Endothelial cell of umbilical vein (primary cell): ENCODE data around the gene PTGDS. TPM values are rescaled to one million over a fixed set of nuclear protein-coding genes. Genes with fewer than 3 reads are reported as not detected.

Experiments
- BruUV-seq: library from RNA; stranded (reverse); fragments of 400-500 nt; replicated peaks from 2 replicates; lab custom pipeline; 2021; lab: Mats Ljungman, UMichigan
- CTCF ChIA-PET: fragments of 300-600, 350-600 bp; sonication (Branson Sonifier 250); formaldehyde crosslinking; loops from one replicate; lab custom pipeline; 2021; ENCODE audit warnings: antibody characterized with exemption, inconsistent platforms; lab: Charles Lee
- POLR2A ChIA-PET: fragments of 300-600, 350-600 bp; sonication (Branson Sonifier 250); formaldehyde crosslinking; loops from one replicate; lab custom pipeline; 2021; ENCODE audit warnings: antibody characterized with exemption, inconsistent platforms; lab: Charles Lee
- DNase-seq: peaks from one replicate; pipeline ENCODE4 v3.0.0-alpha.2; 2011; ENCODE audit warnings: low read depth, low spot score
- FAIRE-seq: peaks from 2 replicates; lab custom pipeline; 2011; peaks lifted over from hg19 to GRCh38; lab: Jason Lieb, UNC
- H2AFZ ChIP-seq: 2 replicates; pipeline ENCODE4 v1.6.0; 2012; ENCODE audit warnings: low read depth, low read length, control low read depth, inconsistent platforms
- H3K27ac ChIP-seq: 2 replicates; pipeline ENCODE4 v1.5.1; 2011; ENCODE audit warnings: low read depth, mild to moderate bottlenecking, control low read depth, low read length, moderate library complexity; ENCODE audit not compliant: insufficient read depth
- H3K27me3 ChIP-seq, 2 experiments: 2 replicates each; pipeline versions ENCODE4 v1.6.0 to v1.6.1; 2011; ENCODE audit warnings: low read length in 2 of 2, mixed read lengths in 1 of 2; ENCODE audit not compliant: control insufficient read depth in 2 of 2, insufficient read depth in 2 of 2
- H3K36me3 ChIP-seq, 2 experiments: 2 replicates in 1 of 2; 3 replicates in 1 of 2; pipeline ENCODE4 v1.5.1; 2011; ENCODE audit warnings: low read length in 2 of 2, mild to moderate bottlenecking in 1 of 2, moderate library complexity in 1 of 2; ENCODE audit not compliant: control insufficient read depth in 2 of 2, insufficient read depth in 2 of 2; ENCODE audit errors: extremely low read depth in 1 of 2
- H3K4me1 ChIP-seq: 3 replicates; pipeline ENCODE4 v1.5.1; 2011; ENCODE audit warnings: mild to moderate bottlenecking, low read length; ENCODE audit not compliant: control insufficient read depth, insufficient read depth; ENCODE audit errors: extremely low read depth
- H3K4me2 ChIP-seq: 2 replicates; pipeline ENCODE4 v1.6.1; 2011; ENCODE audit warnings: low read length, control low read depth, mixed read lengths; ENCODE audit not compliant: insufficient read depth
- H3K4me3 ChIP-seq, 3 experiments: fragments of 200-600 bp in 1 of 3; sonication (generic), shearing (Covaris generic) in 1 of 3; replicated peaks in 1 of 3; 2 replicates each; pipeline ENCODE4 v1.5.1; 2011 to 2016; ENCODE audit warnings: control low read depth in 3 of 3, low read length in 3 of 3, mild to moderate bottlenecking in 2 of 3, inconsistent platforms in 1 of 3, low read depth in 1 of 3, moderate library complexity in 1 of 3; ENCODE audit not compliant: insufficient read depth in 1 of 3
- H3K79me2 ChIP-seq: 2 replicates; pipeline ENCODE4 v1.6.0; 2012; ENCODE audit warnings: low read length, inconsistent platforms; ENCODE audit not compliant: control insufficient read depth, insufficient read depth
- H3K9ac ChIP-seq: replicated peaks from 2 replicates; pipeline ENCODE3; 2011; ENCODE audit warnings: low read length, control low read depth; ENCODE audit not compliant: insufficient read depth; ENCODE audit errors: extremely low read depth
- H3K9me1 ChIP-seq: replicated peaks from 3 replicates; pipeline ENCODE4 v1.6.0; 2011; ENCODE audit warnings: mild to moderate bottlenecking, low read length; ENCODE audit not compliant: control insufficient read depth, insufficient read depth; ENCODE audit errors: extremely low read depth
- H3K9me3 ChIP-seq: replicated peaks from 2 replicates; pipeline ENCODE4 v1.5.1; 2012; ENCODE audit warnings: low read length, inconsistent platforms; ENCODE audit not compliant: control insufficient read depth, insufficient read depth
- H4K20me1 ChIP-seq: replicated peaks from 2 replicates; pipeline ENCODE3; 2011; ENCODE audit warnings: mild to moderate bottlenecking, low read length; ENCODE audit not compliant: control insufficient read depth, insufficient read depth; ENCODE audit errors: extremely low read depth
- CTCF ChIP-seq, 2 donors: IDR thresholded peaks; 1 replicate in 1 of 2; 2 replicates in 1 of 2; pipeline ENCODE4 v1.5.1; 2011; ENCODE audit warnings: low read length in 2 of 2, mild to moderate bottlenecking in 2 of 2, moderate library complexity in 2 of 2, control low read depth in 1 of 2, inconsistent platforms in 1 of 2, low read depth in 1 of 2; ENCODE audit not compliant: insufficient read depth in 1 of 2; ENCODE audit errors: extremely low read depth in 1 of 2
- EZH2 ChIP-seq: IDR thresholded peaks from 2 replicates; pipeline ENCODE4 v1.6.1; 2012; ENCODE audit warnings: borderline replicate concordance, low read depth, mild to moderate bottlenecking, moderate library complexity, low read length, inconsistent platforms; ENCODE audit not compliant: severe bottlenecking
- FOS ChIP-seq: IDR thresholded peaks from 2 replicates; pipeline ENCODE4 v1.6.1; 2011; ENCODE audit warnings: mild to moderate bottlenecking, low read length, moderate library complexity, borderline replicate concordance; ENCODE audit not compliant: insufficient read depth
- GATA2 ChIP-seq: IDR thresholded peaks from 2 replicates; pipeline ENCODE4 v1.7.0; 2011; ENCODE audit warnings: low read depth, mild to moderate bottlenecking, moderate library complexity, mixed read lengths, low read length; ENCODE audit not compliant: insufficient read length, insufficient read depth
- JUN ChIP-seq: IDR thresholded peaks from 2 replicates; pipeline ENCODE4 v1.6.1; 2011; ENCODE audit warnings: borderline replicate concordance, low read depth; ENCODE audit not compliant: insufficient read length, insufficient read depth
- MAX ChIP-seq: IDR thresholded peaks from 2 replicates; pipeline ENCODE4 v1.6.1; 2011; ENCODE audit not compliant: insufficient read depth, insufficient read length
- MYC ChIP-seq: IDR thresholded peaks from one replicate; pipeline ENCODE4 v1.6.1; 2011; ENCODE audit warnings: mild to moderate bottlenecking, low read depth, low read length
- POLR2A ChIP-seq: IDR thresholded peaks from 2 replicates; pipeline ENCODE4 v1.6.1; 2012; ENCODE audit warnings: low read depth, mild to moderate bottlenecking, control low read depth, low read length
- POLR2AphosphoS5 ChIP-seq: IDR thresholded peaks from 2 replicates; pipeline ENCODE4 v1.6.1; 2012; ENCODE audit warnings: low read depth, mild to moderate bottlenecking, control low read depth, low read length, moderate library complexity; ENCODE audit not compliant: insufficient read depth
- dilution Hi-C: fragments of 300-500 bp; cut with MboI; formaldehyde crosslinking; loops from one replicate; pipeline ENCODE4 v1.15.0; 2019; ENCODE audit warnings: low sequenced_read_pairs; ENCODE audit not compliant: extremely low pct_ligation_motif_present
- intact Hi-C: fragments of 100-400 bp; cut with micrococcal nuclease; formaldehyde crosslinking; loops from one replicate; pipeline ENCODE4 v1.10.0; 2022
- polyA plus RNA-seq, 4 experiments: library from polyadenylated mRNA; depleted of rRNA in 3 of 4; stranded (reverse) in 3 of 4; unstranded in 1 of 4; fragments of >200 nt; gene quantifications; 2 replicates each; pipeline versions ENCODE4 v1.2.1 to v1.2.3, GENCODE V29; 2011 to 2012; ENCODE audit warnings: missing spikeins in 1 of 4
- total RNA-seq: library from RNA; stranded (reverse); gene quantifications from 2 replicates; pipeline ENCODE4 v1.2.3, GENCODE V29; 2021

PTGDS gene
- total and polyA plus RNA-seq, 2 donors (not counting 3 experiments of a cell fraction or from before 2014, with no cell fraction given) = not detected

- dilution Hi-C loops = no loop called here
- POLR2A ChIA-PET = no interaction called here
- CTCF ChIA-PET = interaction anchor here (1.0 to 1.1 kb wide), 3 partner anchors 42 to 75 kb away, joined by 3 to 5 read pairs (median 4); partner anchors contain the start of gene CLIC3
Observed at GRCh38 chr9:136953771-136954269, 23.5 kb upstream of the PTGDS start.

More at GRCh38 chr9:136953771-136954269, 23.5 kb upstream of the PTGDS start:
- Histone ChIP-seq H3K4me2 (no peak overlapping the region), H2AFZ (no peak overlapping the region), H3K4me1 (peaks cover 5% of the 10 kb centered on the region), H3K9ac (no peak overlapping the region), H3K9me1 (no peaks in the 10 kb centered on the region), H3K27ac (no peak overlapping the region), H3K9me3 (no peaks in the 10 kb centered on the region), H3K4me3 (no peak overlapping the region), H3K27me3 (no peaks in the 10 kb centered on the region), H4K20me1 (no peaks in the 10 kb centered on the region), H3K79me2 (no peaks in the 10 kb centered on the region), H3K36me3 (no peaks in the 10 kb centered on the region)
- intact Hi-C loops = no loop called here
- FAIRE-seq (no peak), DNase-seq (no peak)
- BruUV-seq = no TSS peak
- no peak for TF ChIP-seq POLR2AphosphoS5
- no peak for TF ChIP-seq EZH2
- no peak for TF ChIP-seq MYC
- TF ChIP-seq POLR2A = no peak
- TF ChIP-seq GATA2 = no peak
- TF ChIP-seq CTCF (IDR thresholded peaks at IDR 0.05; ENCODE audit: extremely low read depth in 1 of 2, insufficient read depth in 1 of 2, low read depth in 1 of 2, low read length in 2 of 2) = no peak
- no peak for TF ChIP-seq MAX
- no peak for TF ChIP-seq JUN
- TF ChIP-seq FOS = no peak
